ENCODE data around the gene VWCE.

VWCE gene

GRCh38 chr11:61331651-61332050 is 36.5 kb upstream of the VWCE start:
- no peak for DNase-seq (ENCODE audit: low read depth in 2 of 2, low spot score in 1 of 2)

GRCh38 chr11:61329871-61330270 is 34.8 kb upstream of the VWCE start:
- DNase-seq (ENCODE audit: low read depth in 2 of 2, low spot score in 1 of 2): no peak

- DNase-seq (ENCODE audit: low read depth in 2 of 2, low spot score in 1 of 2): no peak
These were observed 33.2 kb upstream of the VWCE start for GRCh38 chr11:61328351-61328750.

GRCh38 chr11:61327669-61328071 is 32.6 kb upstream of the VWCE start:
- DNase-seq (ENCODE audit: low read depth in 2 of 2, low spot score in 1 of 2): no peak

GRCh38 chr11:61325649-61326414 is 30.7 kb upstream of the VWCE start:
- DNase-seq (ENCODE audit: low read depth in 2 of 2, low spot score in 1 of 2): no peak

- DNase-seq (ENCODE audit: low read depth in 2 of 2, low spot score in 1 of 2): no peak
These were observed 20.1 kb upstream of the VWCE start for GRCh38 chr11:61315260-61315659.

GRCh38 chr11:61310749-61311148 is 15.6 kb upstream of the VWCE start:
- DNase-seq (ENCODE audit: low read depth in 2 of 2, low spot score in 1 of 2): no peak

GRCh38 chr11:61309739-61310138 is 14.6 kb upstream of the VWCE start:
- no peak for DNase-seq (ENCODE audit: low read depth in 2 of 2, low spot score in 1 of 2)

GRCh38 chr11:61309141-61309540 is 14.0 kb upstream of the VWCE start:
- no peak for DNase-seq (ENCODE audit: low read depth in 2 of 2, low spot score in 1 of 2)

GRCh38 chr11:61307354-61307753 is 12.2 kb upstream of the VWCE start:
- no peak for DNase-seq (ENCODE audit: low read depth in 2 of 2, low spot score in 1 of 2)

- DNase-seq (ENCODE audit: low read depth in 2 of 2, low spot score in 1 of 2): no peak
These were observed 11.1 kb upstream of the VWCE start for GRCh38 chr11:61306221-61306620.

GRCh38 chr11:61305417-61305816 is 10.3 kb upstream of the VWCE start:
- no peak for DNase-seq (ENCODE audit: low read depth in 2 of 2, low spot score in 1 of 2)

- no peak for DNase-seq (ENCODE audit: low read depth in 2 of 2, low spot score in 1 of 2)
These were observed 8.6 kb upstream of the VWCE start for GRCh38 chr11:61303725-61304124.

- no peak for DNase-seq (ENCODE audit: low read depth in 2 of 2, low spot score in 1 of 2)
These were observed 7.4 kb upstream of the VWCE start for GRCh38 chr11:61302550-61302949.

- DNase-seq (ENCODE audit: low read depth in 2 of 2, low spot score in 1 of 2): no peak
These were observed 3.6 kb upstream of the VWCE start for GRCh38 chr11:61298663-61299244.

GRCh38 chr11:61297746-61298145 is 2.6 kb upstream of the VWCE start:
- no peak for DNase-seq (ENCODE audit: low read depth in 2 of 2, low spot score in 1 of 2)

GRCh38 chr11:61297341-61297740 is 2.2 kb upstream of the VWCE start:
- DNase-seq (ENCODE audit: low read depth in 2 of 2, low spot score in 1 of 2): no peak

GRCh38 chr11:61295596-61295926 is 445 bp upstream of the VWCE start:
- DNase-seq (ENCODE audit: low read depth in 2 of 2, low spot score in 1 of 2): no peak

GRCh38 chr11:61293867-61294716 is 1.0 kb downstream of the VWCE start:
- DNase-seq (ENCODE audit: low read depth in 2 of 2, low spot score in 1 of 2): no peak

GRCh38 chr11:61292356-61292755 is 2.8 kb downstream of the VWCE start:
- DNase-seq (ENCODE audit: low read depth in 2 of 2, low spot score in 1 of 2): no peak

GRCh38 chr11:61290905-61291690 is 4.0 kb downstream of the VWCE start:
- DNase-seq (ENCODE audit: low read depth in 2 of 2, low spot score in 1 of 2): no peak
